ENCODE results near the gene RAD51B. TPM values are rescaled to one million over a fixed set of nuclear protein-coding genes. Genes with fewer than 3 reads are reported as not detected.

RAD51B gene
- total RNA-seq, 1 donor from 2014 or later = 26.1 TPM

DNA sequence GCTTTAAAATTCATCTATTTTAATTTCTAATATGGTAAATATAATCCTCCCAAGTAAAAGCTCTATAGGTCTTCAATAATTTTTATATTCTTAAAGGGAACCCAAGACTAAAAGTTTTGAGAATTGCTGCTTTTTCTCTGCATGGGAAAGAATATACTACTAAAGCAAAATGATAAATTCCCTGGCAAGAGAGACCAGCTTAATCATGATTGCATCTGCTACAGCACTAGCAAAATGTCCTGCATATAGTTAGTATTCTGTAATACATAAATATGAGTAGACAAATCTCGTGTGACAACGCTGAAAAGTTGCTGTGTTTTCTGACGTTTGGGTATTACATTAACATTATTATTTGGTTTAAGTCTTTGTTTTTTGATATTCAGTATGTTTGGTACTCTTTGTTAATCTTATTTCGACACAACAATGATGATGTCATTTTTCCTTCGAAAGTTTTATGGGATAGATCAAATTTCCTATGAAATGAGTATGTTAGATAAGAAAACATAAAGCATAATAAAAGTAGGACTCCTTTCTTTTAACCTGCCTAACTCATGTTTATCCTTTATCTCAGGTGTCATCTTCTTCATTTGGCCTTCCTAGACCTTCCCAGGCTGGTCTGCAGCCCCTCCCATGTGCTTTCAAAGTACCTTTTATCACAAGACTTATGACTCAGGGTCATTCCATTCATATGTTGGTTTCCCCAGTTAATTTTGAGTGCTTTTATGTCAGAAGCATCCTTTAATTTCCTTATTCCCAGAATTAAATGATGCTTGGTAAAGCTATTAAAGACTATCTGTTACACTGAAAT, 321.9 kb downstream of the RAD51B start:
- intact Hi-C loops (cut with micrococcal nuclease) = no loop called here
- no peaks in the 10 kb centered on the region for H3K36me3 Mint-ChIP-seq (ENCODE audit: low read depth)
- H3K4me3 Mint-ChIP-seq = no peak overlapping the region

DNA sequence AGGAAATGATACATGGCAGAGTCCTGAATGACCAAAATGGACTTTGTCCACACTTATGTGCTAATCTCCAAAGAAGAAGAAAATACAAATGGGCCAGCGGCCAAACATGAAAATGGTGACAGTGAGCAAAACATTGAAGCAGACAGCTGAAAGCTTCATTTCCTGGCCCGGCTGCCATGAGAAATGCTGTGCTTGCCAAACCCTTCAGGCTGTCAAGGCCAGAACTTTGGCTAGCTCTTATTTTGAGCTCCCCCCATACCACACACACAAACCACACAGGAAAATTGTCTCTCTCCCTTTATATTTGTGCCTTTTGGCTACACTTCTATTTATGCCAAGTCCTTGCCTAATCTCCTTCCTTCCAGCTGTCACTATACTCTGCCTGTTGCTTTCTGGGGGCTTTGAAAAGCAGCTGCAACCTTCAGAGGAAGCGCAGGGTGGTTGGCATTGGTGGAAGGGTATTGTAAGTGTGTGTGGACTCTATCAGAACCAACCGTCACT, 323.8 kb downstream of the RAD51B start:
- Mint-ChIP-seq H3K9me3 (peaks cover 9% of the 10 kb centered on the region), H3K4me3 (no peak overlapping the region), H3K36me3 (ENCODE audit: low read depth) (no peaks in the 10 kb centered on the region), H3K27me3 (ENCODE audit: insufficient read depth) (no peaks in the 10 kb centered on the region), H3K27ac (no peak overlapping the region), H3K4me1 (ENCODE audit: low read depth) (no peaks in the 10 kb centered on the region)
- intact Hi-C loops (cut with micrococcal nuclease) = no loop called here
- DNase-seq (ENCODE audit: low spot score) = no peak

More for the DNA sequence above, 321.9 kb downstream of the RAD51B start:
- Mint-ChIP-seq H3K27me3 (ENCODE audit: insufficient read depth) (no peaks in the 10 kb centered on the region), H3K27ac (no peak overlapping the region), H3K9me3 (no peaks in the 10 kb centered on the region), H3K4me1 (ENCODE audit: low read depth) (no peaks in the 10 kb centered on the region)
- DNase-seq (ENCODE audit: low spot score) = no peak

DNA sequence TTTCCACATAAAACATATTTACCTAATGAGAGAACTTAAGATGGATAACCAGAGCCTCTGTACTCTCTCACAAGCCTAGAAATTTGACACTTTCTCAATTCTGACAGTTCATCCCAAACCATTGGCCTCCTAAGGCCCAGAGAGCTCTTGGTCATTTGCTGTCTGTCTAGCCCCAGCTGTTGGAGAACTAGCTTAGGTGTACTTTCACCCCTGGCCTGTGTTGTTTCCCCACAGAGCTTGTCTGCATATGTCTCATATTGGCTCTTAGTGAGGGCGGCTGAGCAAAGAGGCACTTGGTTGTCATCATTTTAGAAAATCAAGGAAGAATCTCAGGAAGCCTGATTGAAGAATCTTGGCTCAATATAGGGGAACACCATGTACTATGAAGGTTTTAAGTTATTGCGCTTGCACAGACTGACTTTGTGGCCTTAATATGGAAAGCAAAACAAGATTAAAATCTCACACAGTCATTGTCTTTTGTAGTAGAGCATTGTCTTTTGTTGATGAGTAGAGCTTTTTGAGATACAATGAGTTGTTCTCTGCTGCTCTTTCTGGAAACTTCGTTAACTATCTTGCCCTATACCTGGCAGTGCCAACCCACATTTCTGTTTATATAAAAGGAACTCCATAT, 324.6 kb downstream of the RAD51B start:
- H3K4me3 Mint-ChIP-seq = no peak overlapping the region
- H3K27ac Mint-ChIP-seq = no peak overlapping the region
- H3K9me3 Mint-ChIP-seq = peaks cover 16% of the 10 kb centered on the region
- no peak for DNase-seq (ENCODE audit: low spot score)
- H3K27me3 Mint-ChIP-seq (ENCODE audit: insufficient read depth) = no peaks in the 10 kb centered on the region
- H3K4me1 Mint-ChIP-seq (ENCODE audit: low read depth) = no peaks in the 10 kb centered on the region
- intact Hi-C loops (cut with micrococcal nuclease) = no loop called here
- H3K36me3 Mint-ChIP-seq (ENCODE audit: low read depth) = no peaks in the 10 kb centered on the region

DNA sequence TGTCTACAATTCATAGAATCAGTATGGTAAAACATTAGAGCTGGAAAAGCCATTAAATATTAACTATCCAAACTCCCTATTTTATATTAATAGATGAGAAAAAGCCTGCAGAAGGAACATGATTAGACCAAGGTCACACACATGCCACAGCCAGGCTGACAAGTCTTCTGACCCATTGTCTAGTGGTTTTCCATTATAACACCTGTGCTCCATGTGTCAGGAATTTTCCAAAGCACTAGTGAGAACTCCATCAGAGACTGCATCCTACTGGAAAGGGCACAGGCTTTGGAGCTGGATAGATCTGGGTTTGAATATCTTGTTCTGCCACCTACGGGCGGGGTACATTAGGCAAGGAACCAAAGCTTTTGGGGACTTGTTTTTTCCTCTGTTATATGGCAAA, 325.5 kb downstream of the RAD51B start:
- Mint-ChIP-seq H3K27ac (no peak overlapping the region), H3K4me3 (no peak overlapping the region), H3K36me3 (ENCODE audit: low read depth) (no peaks in the 10 kb centered on the region), H3K9me3 (peaks cover 20% of the 10 kb centered on the region), H3K27me3 (ENCODE audit: insufficient read depth) (no peaks in the 10 kb centered on the region), H3K4me1 (ENCODE audit: low read depth) (no peaks in the 10 kb centered on the region)
- intact Hi-C loops (cut with micrococcal nuclease) = no loop called here
- DNase-seq (ENCODE audit: low spot score) = no peak

DNA sequence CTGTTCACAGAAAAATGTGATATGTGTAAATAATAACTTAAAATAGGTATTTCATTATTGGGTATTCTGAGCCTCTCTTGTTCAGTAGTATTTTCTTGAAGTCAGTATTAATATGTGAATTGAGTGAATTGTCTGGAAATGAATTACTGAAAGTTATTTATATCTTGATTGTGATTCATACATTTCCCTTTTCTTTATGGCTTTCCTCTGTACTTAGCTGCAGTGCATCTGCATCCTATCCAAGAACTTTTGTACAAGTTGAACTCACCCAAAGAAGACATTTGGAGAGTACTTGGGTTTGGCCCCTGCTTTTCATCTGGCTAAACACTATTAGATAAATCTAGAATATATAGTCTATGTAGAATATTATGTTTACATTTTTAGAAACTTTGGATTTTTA, 326.0 kb downstream of the RAD51B start:
- no peak for DNase-seq (ENCODE audit: low spot score)
- H3K27ac Mint-ChIP-seq = no peak overlapping the region
- H3K4me1 Mint-ChIP-seq (ENCODE audit: low read depth) = no peaks in the 10 kb centered on the region
- intact Hi-C loops (cut with micrococcal nuclease) = no loop called here
- no peaks in the 10 kb centered on the region for H3K27me3 Mint-ChIP-seq (ENCODE audit: insufficient read depth)
- H3K9me3 Mint-ChIP-seq = peaks cover 24% of the 10 kb centered on the region
- no peaks in the 10 kb centered on the region for H3K36me3 Mint-ChIP-seq (ENCODE audit: low read depth)
- no peak overlapping the region for H3K4me3 Mint-ChIP-seq

DNA sequence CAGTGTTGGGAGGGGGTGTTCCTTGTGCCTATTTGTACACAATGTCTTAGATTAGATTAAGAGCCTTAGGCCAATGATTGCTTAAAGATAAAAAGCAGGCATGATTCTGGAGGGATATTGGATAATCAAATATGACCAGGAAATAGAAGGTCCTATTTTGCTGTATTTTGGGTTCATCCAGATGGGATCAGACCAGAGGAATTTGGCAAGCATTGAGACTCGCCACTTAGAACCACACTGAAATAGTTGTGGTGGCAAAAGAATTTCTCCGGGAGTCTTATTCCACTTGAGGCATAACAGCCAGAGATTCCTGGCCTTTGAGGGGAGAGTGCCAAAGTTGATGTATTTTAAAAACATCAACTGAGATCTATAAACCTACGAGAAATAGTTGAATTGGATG, 327.2 kb downstream of the RAD51B start:
- Mint-ChIP-seq H3K4me1 (ENCODE audit: low read depth) (no peaks in the 10 kb centered on the region), H3K27ac (no peak overlapping the region), H3K36me3 (ENCODE audit: low read depth) (no peaks in the 10 kb centered on the region), H3K27me3 (ENCODE audit: insufficient read depth) (no peaks in the 10 kb centered on the region), H3K9me3 (peaks cover 35% of the 10 kb centered on the region), H3K4me3 (no peak overlapping the region)
- intact Hi-C loops (cut with micrococcal nuclease) = no loop called here
- no peak for DNase-seq (ENCODE audit: low spot score)

DNA sequence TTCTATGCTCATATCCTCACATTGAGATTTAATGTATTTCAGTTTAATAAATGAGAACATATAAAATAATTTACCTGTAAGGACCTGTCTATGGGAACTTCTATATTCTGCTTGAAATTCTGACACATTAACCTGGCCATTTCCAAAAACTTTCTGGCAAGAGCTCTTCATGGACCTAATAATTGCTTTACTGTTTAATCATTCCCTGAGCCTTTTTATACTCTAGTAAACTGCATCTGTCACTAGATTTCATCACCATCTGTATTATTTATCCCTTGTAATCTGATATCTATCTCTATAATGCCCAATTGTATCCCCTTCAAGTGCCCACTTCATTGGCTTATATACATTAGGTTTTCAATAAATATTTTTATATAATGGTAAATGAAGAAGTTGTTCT, 327.7 kb downstream of the RAD51B start:
- Mint-ChIP-seq H3K36me3 (ENCODE audit: low read depth) (no peaks in the 10 kb centered on the region), H3K27me3 (ENCODE audit: insufficient read depth) (no peaks in the 10 kb centered on the region), H3K27ac (no peak overlapping the region), H3K9me3 (peaks cover 37% of the 10 kb centered on the region), H3K4me1 (ENCODE audit: low read depth) (no peaks in the 10 kb centered on the region), H3K4me3 (no peak overlapping the region)
- no peak for DNase-seq (ENCODE audit: low spot score)
- intact Hi-C loops (cut with micrococcal nuclease) = no loop called here

DNA sequence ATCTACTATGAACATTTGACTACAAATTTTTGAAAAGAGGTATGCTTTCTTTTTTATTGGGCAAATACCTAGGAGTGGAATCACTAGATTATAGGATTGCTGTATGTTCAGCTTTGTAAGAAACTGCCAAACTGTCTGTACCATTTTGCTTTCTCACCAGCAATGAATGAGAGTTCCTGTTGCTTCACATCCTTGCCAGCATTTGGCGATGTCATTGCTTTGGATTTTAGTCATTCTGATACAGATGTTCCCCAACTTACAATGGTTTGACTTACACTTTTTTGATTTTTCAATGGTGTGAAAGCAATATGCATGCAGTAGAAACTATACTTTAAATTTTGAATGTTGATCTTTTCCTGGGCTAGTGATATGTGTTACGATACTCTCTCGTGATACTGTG, 328.7 kb downstream of the RAD51B start:
- H3K4me1 Mint-ChIP-seq (ENCODE audit: low read depth) = no peaks in the 10 kb centered on the region
- no peaks in the 10 kb centered on the region for H3K27me3 Mint-ChIP-seq (ENCODE audit: insufficient read depth)
- intact Hi-C loops (cut with micrococcal nuclease) = no loop called here
- DNase-seq (ENCODE audit: low spot score) = no peak
- H3K9me3 Mint-ChIP-seq = peaks cover 44% of the 10 kb centered on the region
- peaks cover 2% of the 10 kb centered on the region for H3K36me3 Mint-ChIP-seq (ENCODE audit: low read depth)
- H3K27ac Mint-ChIP-seq = no peak overlapping the region
- H3K4me3 Mint-ChIP-seq = no peak overlapping the region

DNA sequence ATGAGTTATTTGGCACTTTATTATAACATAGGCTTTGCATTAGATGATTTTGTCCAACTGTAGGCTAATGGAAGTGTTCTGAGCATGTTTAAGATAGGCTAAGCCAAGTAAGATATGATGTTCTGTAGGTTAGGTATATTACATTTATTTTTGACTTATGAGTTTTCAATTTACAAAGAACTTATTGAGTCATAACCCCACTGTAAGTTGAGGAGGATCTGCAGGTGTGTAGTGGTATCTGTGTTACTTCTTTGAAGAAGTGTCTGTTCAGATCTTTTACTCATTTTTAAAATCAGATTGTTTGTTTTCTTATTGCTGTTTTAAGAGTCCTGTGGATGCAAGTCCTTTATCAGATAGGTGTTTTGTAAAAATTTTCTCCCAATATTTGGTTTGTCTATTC, 329.2 kb downstream of the RAD51B start:
- peaks cover 2% of the 10 kb centered on the region for H3K36me3 Mint-ChIP-seq (ENCODE audit: low read depth)
- intact Hi-C loops (cut with micrococcal nuclease) = no loop called here
- H3K27ac Mint-ChIP-seq = no peak overlapping the region
- no peak overlapping the region for H3K4me3 Mint-ChIP-seq
- no peaks in the 10 kb centered on the region for H3K4me1 Mint-ChIP-seq (ENCODE audit: low read depth)
- peaks cover 49% of the 10 kb centered on the region for H3K9me3 Mint-ChIP-seq
- H3K27me3 Mint-ChIP-seq (ENCODE audit: insufficient read depth) = no peaks in the 10 kb centered on the region
- DNase-seq (ENCODE audit: low spot score) = no peak

DNA sequence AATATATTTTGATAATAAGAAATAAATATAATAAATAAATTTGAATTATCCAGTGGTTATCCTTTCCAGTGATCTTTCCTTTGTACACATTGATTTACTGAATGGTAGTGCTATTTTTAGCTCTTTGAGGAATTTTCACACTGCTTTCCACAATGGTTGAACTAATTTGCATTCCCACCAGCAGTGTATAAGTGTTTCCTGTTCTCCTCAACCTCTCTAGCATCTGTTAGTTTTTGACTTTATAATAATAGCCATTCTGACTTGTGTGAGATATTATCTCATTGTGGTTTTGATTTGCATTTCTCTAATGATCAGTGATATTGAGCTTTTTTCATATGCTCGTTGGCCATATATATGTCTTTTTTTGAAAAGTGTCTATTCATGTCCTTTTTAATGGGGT, 333.7 kb downstream of the RAD51B start:
- H3K36me3 Mint-ChIP-seq (ENCODE audit: low read depth) = peaks cover 2% of the 10 kb centered on the region
- intact Hi-C loops (cut with micrococcal nuclease) = no loop called here
- H3K9me3 Mint-ChIP-seq = peaks cover 54% of the 10 kb centered on the region
- no peak overlapping the region for H3K27ac Mint-ChIP-seq
- DNase-seq (ENCODE audit: low spot score) = no peak
- no peaks in the 10 kb centered on the region for H3K27me3 Mint-ChIP-seq (ENCODE audit: insufficient read depth)
- H3K4me1 Mint-ChIP-seq (ENCODE audit: low read depth) = no peaks in the 10 kb centered on the region
- no peak overlapping the region for H3K4me3 Mint-ChIP-seq

DNA sequence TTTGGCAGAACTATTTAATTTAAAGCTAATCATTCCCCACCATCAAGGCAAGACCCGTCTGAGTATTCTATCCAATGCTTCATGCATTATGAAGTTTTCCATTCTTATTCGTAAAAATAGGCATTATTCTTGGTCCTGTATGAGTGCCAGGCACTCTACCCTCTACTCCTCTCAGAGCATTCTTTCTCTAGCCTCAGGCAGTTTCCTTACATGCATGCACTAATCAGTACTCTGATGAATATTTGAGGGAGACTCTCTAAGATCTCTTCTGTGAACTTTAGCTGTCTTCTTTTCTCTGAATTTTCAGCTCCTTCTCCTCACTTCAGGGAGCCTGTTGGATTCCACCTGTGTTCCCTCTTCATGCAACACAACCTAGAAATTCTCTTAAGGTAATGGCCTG, 334.7 kb downstream of the RAD51B start:
- no peak overlapping the region for H3K27ac Mint-ChIP-seq
- intact Hi-C loops (cut with micrococcal nuclease) = no loop called here
- DNase-seq (ENCODE audit: low spot score) = no peak
- no peak overlapping the region for H3K4me3 Mint-ChIP-seq
- H3K4me1 Mint-ChIP-seq (ENCODE audit: low read depth) = no peaks in the 10 kb centered on the region
- H3K36me3 Mint-ChIP-seq (ENCODE audit: low read depth) = peaks cover 2% of the 10 kb centered on the region
- H3K9me3 Mint-ChIP-seq = peaks cover 44% of the 10 kb centered on the region
- H3K27me3 Mint-ChIP-seq (ENCODE audit: insufficient read depth) = no peaks in the 10 kb centered on the region

DNA sequence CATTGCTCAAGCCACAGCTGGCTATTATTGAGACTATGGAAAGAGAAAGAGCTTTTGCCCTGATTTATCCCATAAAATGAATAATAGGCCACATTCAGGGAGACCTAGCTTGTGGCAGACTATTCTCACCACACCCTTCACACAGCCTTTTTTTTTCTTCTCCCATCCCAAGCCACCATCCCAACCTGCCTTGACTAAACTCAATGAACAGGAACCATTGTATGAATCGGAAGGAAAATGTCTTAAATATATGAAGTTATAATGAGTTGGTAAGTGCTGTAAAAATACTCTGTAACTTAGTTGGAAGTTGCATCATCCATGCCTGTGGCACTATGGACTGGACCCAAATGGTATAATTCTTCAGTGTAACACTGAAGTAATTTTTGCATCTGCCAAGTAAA, 338.4 kb downstream of the RAD51B start:
- H3K27me3 Mint-ChIP-seq (ENCODE audit: insufficient read depth) = no peaks in the 10 kb centered on the region
- H3K4me1 Mint-ChIP-seq (ENCODE audit: low read depth) = no peaks in the 10 kb centered on the region
- no peak overlapping the region for H3K27ac Mint-ChIP-seq
- no peak for DNase-seq (ENCODE audit: low spot score)
- no peak overlapping the region for H3K4me3 Mint-ChIP-seq
- H3K36me3 Mint-ChIP-seq (ENCODE audit: low read depth) = no peaks in the 10 kb centered on the region
- peaks cover 18% of the 10 kb centered on the region for H3K9me3 Mint-ChIP-seq
- intact Hi-C loops (cut with micrococcal nuclease) = no loop called here

DNA sequence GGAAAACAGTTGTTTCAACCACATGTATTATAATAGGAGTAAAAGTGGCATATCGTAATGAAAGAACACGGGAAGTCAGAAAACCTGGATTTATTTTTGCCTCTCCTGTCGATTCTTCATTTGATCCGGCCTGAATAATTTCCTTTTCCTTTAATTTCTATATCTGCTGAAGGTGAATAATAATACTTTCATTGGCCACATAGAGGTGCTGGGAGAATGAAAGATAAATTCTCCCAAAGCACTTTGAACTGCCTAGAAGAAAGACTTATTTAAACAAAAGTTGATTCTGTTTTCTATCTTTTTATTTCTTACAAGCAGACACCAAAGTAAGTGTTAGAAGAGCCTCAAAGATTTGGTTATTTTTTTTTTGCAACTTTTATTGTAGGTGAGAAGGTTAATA, 339.1 kb downstream of the RAD51B start:
- Mint-ChIP-seq H3K36me3 (ENCODE audit: low read depth) (no peaks in the 10 kb centered on the region), H3K27ac (no peak overlapping the region), H3K27me3 (ENCODE audit: insufficient read depth) (peaks cover 4% of the 10 kb centered on the region), H3K4me1 (ENCODE audit: low read depth) (no peaks in the 10 kb centered on the region), H3K9me3 (peaks cover 13% of the 10 kb centered on the region), H3K4me3 (no peak overlapping the region)
- no peak for DNase-seq (ENCODE audit: low spot score)
- intact Hi-C loops (cut with micrococcal nuclease) = no loop called here
